PC-3 (cell line): Measurements from ENCODE around the gene MAP4K2. TPM values are rescaled to one million over a fixed set of nuclear protein-coding genes. Genes with fewer than 3 reads are reported as not detected.

Source experiments
- ATAC-seq: fragments of 200-7000 bp; cut with Tn5 transposase; 2 replicates; pipeline ENCODE4 v1.9.1; 2020; ENCODE audit warnings: mild to moderate bottlenecking, moderate library complexity
- BruUV-seq: library from RNA; stranded (reverse); fragments of 400-500 nt; replicated peaks from 2 replicates; lab custom pipeline; 2021; lab: Mats Ljungman, UMichigan
- CTCF ChIA-PET: fragments of 300-600 bp; sonication (Branson Sonifier 250); formaldehyde crosslinking; loops from one replicate; lab custom pipeline; 2022; ENCODE audit warnings: antibody characterized with exemption; lab: Charles Lee
- POLR2A ChIA-PET: fragments of 300-600 bp; sonication (Branson Sonifier 250); formaldehyde crosslinking; loops from one replicate; lab custom pipeline; 2022; ENCODE audit warnings: antibody characterized with exemption; ENCODE audit not compliant: unreplicated experiment; lab: Charles Lee
- DNase-seq: peaks from one replicate; pipeline ENCODE4 v3.0.0-alpha.2; 2015
- H2AFZ ChIP-seq: fragments of 300-600 bp; sonication (generic); 2 replicates; pipeline ENCODE4 v1.6.0; 2016; ENCODE audit warnings: antibody characterized with exemption, low read length
- H3F3A ChIP-seq: fragments of 300-600 bp; sonication (generic); one replicate; pipeline ENCODE4 v1.6.0; 2017; ENCODE audit warnings: antibody characterized with exemption, low read length, control low read depth, mild to moderate bottlenecking; ENCODE audit not compliant: unreplicated experiment
- H3K27ac ChIP-seq: fragments of 300-600 bp; sonication (generic); 2 replicates; pipeline ENCODE4 v1.5.1; 2016; ENCODE audit warnings: mild to moderate bottlenecking, low read length
- H3K27me3 ChIP-seq: fragments of 300-600 bp; sonication (generic); 2 replicates; pipeline ENCODE4 v1.6.1; 2016; ENCODE audit warnings: low read length, mixed read lengths
- H3K36me3 ChIP-seq: fragments of 300-600 bp; sonication (generic); 2 replicates; pipeline ENCODE4 v1.6.1; 2016; ENCODE audit warnings: low read depth, mixed run types, low read length, mixed read lengths
- H3K4me1 ChIP-seq: fragments of 300-600 bp; sonication (generic); 2 replicates; pipeline ENCODE4 v1.5.1; 2016; ENCODE audit warnings: low read length; ENCODE audit not compliant: insufficient read depth
- H3K4me2 ChIP-seq: fragments of 300-600 bp; sonication (generic); 2 replicates; pipeline ENCODE4 v1.6.0; 2016; ENCODE audit warnings: low read length
- H3K4me3 ChIP-seq: fragments of 300-600 bp; sonication (generic); 2 replicates; pipeline ENCODE4 v1.5.1; 2016; ENCODE audit warnings: mild to moderate bottlenecking, low read length, mixed read lengths
- H3K79me2 ChIP-seq: fragments of 300-600 bp; sonication (generic); 2 replicates; pipeline ENCODE4 v1.6.1; 2017; ENCODE audit warnings: low read length, mixed read lengths
- H3K9ac ChIP-seq: fragments of 300-600 bp; sonication (generic); 2 replicates; pipeline ENCODE4 v1.6.0; 2016; ENCODE audit warnings: mild to moderate bottlenecking, low read length
- H3K9me2 ChIP-seq: fragments of 300-600 bp; sonication (generic); replicated peaks from 2 replicates; pipeline ENCODE4 v1.6.1; 2016; ENCODE audit warnings: mixed run types, low read length, mixed read lengths
- H3K9me3 ChIP-seq: fragments of 300-600 bp; sonication (generic); 2 replicates; pipeline ENCODE4 v1.6.1; 2016; ENCODE audit warnings: low read length, mixed read lengths
- H4K20me1 ChIP-seq: fragments of 300-600 bp; sonication (generic); 2 replicates; pipeline ENCODE4 v1.6.1; 2016; ENCODE audit warnings: low read length, mixed read lengths
- CTCF ChIP-seq: fragments of 300-600 bp; sonication (generic); conservative IDR thresholded peaks from 2 replicates; pipeline ENCODE4 v1.5.1; 2017; ENCODE audit warnings: antibody characterized with exemption, low read depth, mild to moderate bottlenecking, low read length
- EZH2 ChIP-seq: fragments of 300-600 bp; sonication (generic); IDR thresholded peaks from one replicate; pipeline ENCODE4 v1.6.1; 2017; ENCODE audit warnings: antibody characterized with exemption, mild to moderate bottlenecking, low read length; ENCODE audit not compliant: unreplicated experiment
- EZH2phosphoT487 ChIP-seq: fragments of 300-600 bp; sonication (generic); IDR thresholded peaks from 2 replicates; pipeline ENCODE4 v1.6.1; 2018; ENCODE audit warnings: mild to moderate bottlenecking, antibody characterized with exemption, low read length, borderline replicate concordance
- intact Hi-C: fragments of 100-400 bp; cut with micrococcal nuclease; formaldehyde crosslinking; loops from 2 replicates; pipeline ENCODE4 v1.9.0; 2023
- total RNA-seq: library from RNA; depleted of rRNA; stranded (reverse); fragments of >200 nt; gene quantifications from 2 replicates; pipeline ENCODE4 v1.2.3, GENCODE V29; 2014

MAP4K2 gene
- total RNA-seq, 1 experiment from 2014 or later = 55.6 TPM

- Histone ChIP-seq H3K4me1 (peaks cover 37% of the 10 kb centered on the region), H3K4me3 (peak overlapping the region; percentile 83), H3K4me2 (peak overlapping the region; percentile 97), H2AFZ (peak overlapping the region; percentile 89), H3K36me3 (peaks cover 11% of the 10 kb centered on the region; the same call in 1 of the 2 replicates), H3K9ac (peak overlapping the region; percentile 72), H3K79me2 (peaks cover 28% of the 10 kb centered on the region), H3F3A (no peaks in the 10 kb centered on the region), H3K9me2 (no peaks in the 10 kb centered on the region), H3K27me3 (no peaks in the 10 kb centered on the region), H3K27ac (peak overlapping the region; percentile 90), H3K9me3 (no peaks in the 10 kb centered on the region), H4K20me1 (no peaks in the 10 kb centered on the region)
- ATAC-seq (peak; percentile 0; the same call in 1 of the 2 replicates), DNase-seq (peak; percentile 41)
- CTCF ChIA-PET = interaction anchor here (0.6 to 1.1 kb wide), 10 partner anchors 11 to 342 kb away, joined by 3 to 7 read pairs (median 3); partner anchors contain the start of gene BATF2
- intact Hi-C loops = no loop called here
- BruUV-seq = TSS peak; percentile 18
- POLR2A ChIA-PET = interaction anchor here (0.6 to 1.7 kb wide), 4 partner anchors 22 to 110 kb away, joined by 4 to 8 read pairs (median 6); no protein-coding TSS in a partner anchor
- TF ChIP-seq CTCF = no peak
- no peak for TF ChIP-seq EZH2
- TF ChIP-seq EZH2phosphoT487 = no peak
These were observed 40.8 kb upstream of the MAP4K2 start for GRCh38 chr11:64843686-64844329.

- H4K20me1 ChIP-seq = no peaks in the 10 kb centered on the region
- no peaks in the 10 kb centered on the region for H3K9me2 ChIP-seq
- ATAC-seq = peak; percentile 39
- H3K9me3 ChIP-seq = no peaks in the 10 kb centered on the region
- H3K36me3 ChIP-seq = peaks cover 17% of the 10 kb centered on the region; the same call in 1 of the 2 replicates
- H3K4me3 ChIP-seq = peak overlapping the region; percentile 83
- ChIA-PET POLR2A (interaction anchor here (0.6 to 1.7 kb wide), 3 partner anchors 14 to 526 kb away, joined by 3 to 7 read pairs (median 3); partner anchors contain the start of gene TRMT112), CTCF (interaction anchor here (0.7 kb wide), 2 partner anchors 12 to 39 kb away, joined by 4 to 6 read pairs; no protein-coding TSS in a partner anchor)
- H3K27ac ChIP-seq = peak overlapping the region; percentile 90
- no peaks in the 10 kb centered on the region for H3F3A ChIP-seq
- DNase-seq = peak; percentile 81
- TF ChIP-seq EZH2 (no peak), CTCF (0 out of 2 replicates have a peak, but pooled peaks have one; percentile 10)
- peaks cover 29% of the 10 kb centered on the region for H3K4me1 ChIP-seq
- peaks cover 28% of the 10 kb centered on the region for H3K79me2 ChIP-seq
- H2AFZ ChIP-seq = 0 out of 2 replicates have a peak overlapping the region, but pooled peaks have one; percentile 89
- peak overlapping the region; percentile 97 for H3K4me2 ChIP-seq
- H3K9ac ChIP-seq = peak overlapping the region; percentile 72
- intact Hi-C loops = no loop called here
- no peaks in the 10 kb centered on the region for H3K27me3 ChIP-seq
- no TSS peak for BruUV-seq
These were observed 40.1 kb upstream of the MAP4K2 start for GRCh38 chr11:64842851-64843685.
